Peyer's patch (tissue), 4 donors: ENCODE results near the gene RNGTT. TPM values are rescaled to one million over a fixed set of nuclear protein-coding genes. Genes with fewer than 3 reads are reported as not detected.

Source experiments
- DNase-seq, 3 donors: peaks; one replicate each; pipeline ENCODE4 v3.0.0-alpha.2; 2017 to 2019
- H3K27ac ChIP-seq, 4 donors: fragments of 200-600 bp; sonication (generic); one replicate each; pipeline ENCODE4 v1.5.1; 2016 to 2019
- H3K27me3 ChIP-seq, 2 donors: fragments of 200-600 bp; sonication (generic); one replicate each; pipeline ENCODE4 v1.5.1; 2019
- H3K36me3 ChIP-seq, 3 donors: fragments of 200-600 bp; sonication (generic); one replicate each; pipeline ENCODE4 v1.5.1; 2016 to 2019
- H3K4me1 ChIP-seq, 4 donors: fragments of 200-600 bp; sonication (generic); one replicate each; pipeline ENCODE4 v1.5.1; 2016 to 2019
- H3K4me3 ChIP-seq, 4 donors: fragments of 200-600 bp; sonication (generic); 1 replicate in 3 of 4; 2 replicates in 1 of 4; pipeline ENCODE4 v1.5.1; 2016 to 2019; ENCODE audit warnings: mild to moderate bottlenecking in 1 of 4
- H3K9me3 ChIP-seq, 4 donors: fragments of 200-600 bp; sonication (generic); one replicate each; pipeline ENCODE4 v1.5.1; 2016 to 2019; ENCODE audit warnings: mild to moderate bottlenecking in 1 of 4
- POLR2A ChIP-seq, 2 donors: fragments of 450-650 bp; IDR thresholded peaks; one replicate each; pipeline ENCODE4 v1.5.1; 2017; ENCODE audit warnings: antibody characterized with exemption in 2 of 2, mild to moderate bottlenecking in 2 of 2, moderate library complexity in 2 of 2
- total RNA-seq, 4 donors: library from RNA; depleted of rRNA; stranded (reverse); fragments of >200 nt; gene quantifications; one replicate each; pipeline ENCODE4 v1.1.0, GENCODE V29; 2016
- TF ChIP-seq, protein P1 (sequence below), 6 experiments: fragments of 450-650 bp in 4 of 6; fragments of 200-600 bp in 2 of 6; sonication (generic) in 1 of 6; IDR thresholded peaks; one replicate each; pipeline ENCODE4 v1.5.1; 2017 to 2019; ENCODE audit warnings: antibody characterized with exemption in 6 of 6, mild to moderate bottlenecking in 3 of 6, moderate library complexity in 1 of 6

RNGTT gene
- total RNA-seq, 4 donors from 2014 or later: 12.7 to 44.6 (median 18.5) TPM

GRCh38 chr6:88616380-88616779 lies 347.0 kb downstream of the RNGTT start:
- Histone ChIP-seq H3K9me3 (no peaks in the 10 kb centered on the region), H3K36me3 (peaks cover 0 to 8% (median 0%) of the 10 kb centered on the region in 3 donors), H3K27me3 (no peaks in the 10 kb centered on the region), H3K4me3 (no peak overlapping the region), H3K27ac (peak overlapping the region in 1 of 4 donors; percentile 60), H3K4me1 (no peaks in the 10 kb centered on the region)
- no peak for DNase-seq
- TF ChIP-seq POLR2A (IDR thresholded peaks at IDR 0.05): no peak
- TF ChIP-seq, protein P1, sequence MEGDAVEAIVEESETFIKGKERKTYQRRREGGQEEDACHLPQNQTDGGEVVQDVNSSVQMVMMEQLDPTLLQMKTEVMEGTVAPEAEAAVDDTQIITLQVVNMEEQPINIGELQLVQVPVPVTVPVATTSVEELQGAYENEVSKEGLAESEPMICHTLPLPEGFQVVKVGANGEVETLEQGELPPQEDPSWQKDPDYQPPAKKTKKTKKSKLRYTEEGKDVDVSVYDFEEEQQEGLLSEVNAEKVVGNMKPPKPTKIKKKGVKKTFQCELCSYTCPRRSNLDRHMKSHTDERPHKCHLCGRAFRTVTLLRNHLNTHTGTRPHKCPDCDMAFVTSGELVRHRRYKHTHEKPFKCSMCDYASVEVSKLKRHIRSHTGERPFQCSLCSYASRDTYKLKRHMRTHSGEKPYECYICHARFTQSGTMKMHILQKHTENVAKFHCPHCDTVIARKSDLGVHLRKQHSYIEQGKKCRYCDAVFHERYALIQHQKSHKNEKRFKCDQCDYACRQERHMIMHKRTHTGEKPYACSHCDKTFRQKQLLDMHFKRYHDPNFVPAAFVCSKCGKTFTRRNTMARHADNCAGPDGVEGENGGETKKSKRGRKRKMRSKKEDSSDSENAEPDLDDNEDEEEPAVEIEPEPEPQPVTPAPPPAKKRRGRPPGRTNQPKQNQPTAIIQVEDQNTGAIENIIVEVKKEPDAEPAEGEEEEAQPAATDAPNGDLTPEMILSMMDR (IDR thresholded peaks at IDR 0.05): no peak

GRCh38 chr6:88614316-88614877 lies 349.0 kb downstream of the RNGTT start:
- peak overlapping the region in 1 of 4 donors; percentile 28 for H3K27ac ChIP-seq
- no peak overlapping the region for H3K4me3 ChIP-seq
- no peak for TF ChIP-seq POLR2A (IDR thresholded peaks at IDR 0.05)
- TF ChIP-seq, protein P1 (IDR thresholded peaks at IDR 0.05): no peak
- H3K36me3 ChIP-seq: peaks cover 0 to 8% (median 0%) of the 10 kb centered on the region in 3 donors
- H3K4me1 ChIP-seq: no peaks in the 10 kb centered on the region
- no peak for DNase-seq
- H3K27me3 ChIP-seq: no peaks in the 10 kb centered on the region
- H3K9me3 ChIP-seq: no peaks in the 10 kb centered on the region

GRCh38 chr6:88612631-88613030 lies 350.8 kb downstream of the RNGTT start:
- H3K27ac ChIP-seq: no peak overlapping the region
- no peaks in the 10 kb centered on the region for H3K9me3 ChIP-seq
- H3K4me3 ChIP-seq: no peak overlapping the region
- H3K4me1 ChIP-seq: no peaks in the 10 kb centered on the region
- DNase-seq: no peak
- TF ChIP-seq, protein P1 (IDR thresholded peaks at IDR 0.05): no peak
- no peak for TF ChIP-seq POLR2A (IDR thresholded peaks at IDR 0.05)
- H3K27me3 ChIP-seq: no peaks in the 10 kb centered on the region
- H3K36me3 ChIP-seq: peaks cover 0 to 8% (median 0%) of the 10 kb centered on the region in 3 donors

GRCh38 chr6:88611721-88612120 lies 351.7 kb downstream of the RNGTT start:
- peaks cover 0 to 8% (median 0%) of the 10 kb centered on the region in 3 donors for H3K36me3 ChIP-seq
- no peak for DNase-seq
- TF ChIP-seq POLR2A (IDR thresholded peaks at IDR 0.05): no peak
- TF ChIP-seq, protein P1 (IDR thresholded peaks at IDR 0.05): no peak
- no peaks in the 10 kb centered on the region for H3K4me1 ChIP-seq
- H3K27me3 ChIP-seq: no peaks in the 10 kb centered on the region
- no peak overlapping the region for H3K4me3 ChIP-seq
- no peaks in the 10 kb centered on the region for H3K9me3 ChIP-seq
- H3K27ac ChIP-seq: no peak overlapping the region

GRCh38 chr6:88609983-88610382 lies 353.4 kb downstream of the RNGTT start:
- no peak overlapping the region for H3K27ac ChIP-seq
- TF ChIP-seq, protein P1 (IDR thresholded peaks at IDR 0.05): no peak
- TF ChIP-seq POLR2A (IDR thresholded peaks at IDR 0.05): no peak

More at GRCh38 chr6:88609983-88610382, 353.4 kb downstream of the RNGTT start:
- H3K9me3 ChIP-seq: no peaks in the 10 kb centered on the region
- DNase-seq: no peak
- no peak overlapping the region for H3K4me3 ChIP-seq
- no peaks in the 10 kb centered on the region for H3K4me1 ChIP-seq
- peaks cover 0 to 8% (median 0%) of the 10 kb centered on the region in 3 donors for H3K36me3 ChIP-seq
- H3K27me3 ChIP-seq: no peaks in the 10 kb centered on the region
